COLO668 (cell line): ENCODE results near the gene PTPRE.

Experiments used
- DNase-seq: peaks from one replicate; lab custom pipeline; 2025; ENCODE audit not compliant: unreplicated experiment; lab: John Stamatoyannopoulos, UW

Gene PTPRE

GRCh38 chr10:127906548-127907377, at the start of gene PTPRE:
Gene PTPRE (plus strand): TSS chr10:127907103. CDS start chr10:128040882, 133,779 bp downstream.
- DNase-seq, result peak; percentile 30

- DNase-seq, result no peak
These were observed 46.3 kb upstream of the PTPRE start for GRCh38 chr10:127860592-127860991.

- no peak for DNase-seq
These were observed 43.6 kb upstream of the PTPRE start for GRCh38 chr10:127863231-127863825.

GRCh38 chr10:127866276-127867013, 40.5 kb upstream of the PTPRE start:
- DNase-seq, result no peak

GRCh38 chr10:127867805-127868204, 39.1 kb upstream of the PTPRE start:
- no peak for DNase-seq

GRCh38 chr10:127869329-127869728, 37.6 kb upstream of the PTPRE start:
- no peak for DNase-seq

- no peak for DNase-seq
These were observed 35.3 kb upstream of the PTPRE start for GRCh38 chr10:127871631-127872010.

GRCh38 chr10:127872011-127872761, 34.7 kb upstream of the PTPRE start:
- no peak for DNase-seq

- DNase-seq, result no peak
These were observed 33.9 kb upstream of the PTPRE start for GRCh38 chr10:127872871-127873600.

GRCh38 chr10:127873901-127874470, 32.9 kb upstream of the PTPRE start:
- no peak for DNase-seq

GRCh38 chr10:127874671-127875448, 32.0 kb upstream of the PTPRE start:
- no peak for DNase-seq

- DNase-seq, result no peak
These were observed 31.5 kb upstream of the PTPRE start for GRCh38 chr10:127875449-127875765.

- no peak for DNase-seq
These were observed 31.0 kb upstream of the PTPRE start for GRCh38 chr10:127875916-127876315.

GRCh38 chr10:127877116-127877515, 29.8 kb upstream of the PTPRE start:
- no peak for DNase-seq

- DNase-seq, result no peak
These were observed 29.2 kb upstream of the PTPRE start for GRCh38 chr10:127877699-127878098.

- no peak for DNase-seq
These were observed 28.3 kb upstream of the PTPRE start for GRCh38 chr10:127878475-127879055.

GRCh38 chr10:127880557-127880956, 26.3 kb upstream of the PTPRE start:
- no peak for DNase-seq

- no peak for DNase-seq
These were observed 25.6 kb upstream of the PTPRE start for GRCh38 chr10:127881262-127881661.

- no peak for DNase-seq
These were observed 24.5 kb upstream of the PTPRE start for GRCh38 chr10:127882391-127882790.
